GM20000 (cell line): ENCODE measurements around the gene LSM14A.

Experiments used
- DNase-seq: peaks from one replicate; pipeline ENCODE4 v3.0.0; 2012; ENCODE audit warnings: low spot score
- TF ChIP-seq, protein P1 (sequence below): IDR thresholded peaks from 2 replicates; pipeline ENCODE4 v1.5.1; 2012; ENCODE audit warnings: mild to moderate bottlenecking, control low read depth; ENCODE audit errors: extremely low read depth, missing control alignments

LSM14A gene

DNA sequence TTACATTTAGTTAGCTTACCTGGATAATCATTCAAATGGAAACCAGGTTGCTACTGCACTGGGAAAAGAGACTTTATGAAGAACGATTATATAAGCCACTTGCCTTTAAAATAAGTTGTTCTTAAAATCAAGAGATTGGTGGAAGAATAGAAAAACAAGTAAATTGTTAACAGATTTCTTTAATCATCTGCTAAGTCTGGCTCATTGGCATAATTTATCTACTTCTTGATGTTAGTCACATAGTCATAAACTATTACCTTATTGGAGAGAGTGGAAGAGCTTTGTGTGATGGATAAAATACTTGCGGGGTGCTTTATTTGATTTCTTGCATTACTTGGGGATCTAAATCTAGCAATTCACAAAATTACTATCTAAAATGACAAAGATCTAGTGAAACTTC, 6.8 kb downstream of the LSM14A start:
- TF ChIP-seq, protein P1, sequence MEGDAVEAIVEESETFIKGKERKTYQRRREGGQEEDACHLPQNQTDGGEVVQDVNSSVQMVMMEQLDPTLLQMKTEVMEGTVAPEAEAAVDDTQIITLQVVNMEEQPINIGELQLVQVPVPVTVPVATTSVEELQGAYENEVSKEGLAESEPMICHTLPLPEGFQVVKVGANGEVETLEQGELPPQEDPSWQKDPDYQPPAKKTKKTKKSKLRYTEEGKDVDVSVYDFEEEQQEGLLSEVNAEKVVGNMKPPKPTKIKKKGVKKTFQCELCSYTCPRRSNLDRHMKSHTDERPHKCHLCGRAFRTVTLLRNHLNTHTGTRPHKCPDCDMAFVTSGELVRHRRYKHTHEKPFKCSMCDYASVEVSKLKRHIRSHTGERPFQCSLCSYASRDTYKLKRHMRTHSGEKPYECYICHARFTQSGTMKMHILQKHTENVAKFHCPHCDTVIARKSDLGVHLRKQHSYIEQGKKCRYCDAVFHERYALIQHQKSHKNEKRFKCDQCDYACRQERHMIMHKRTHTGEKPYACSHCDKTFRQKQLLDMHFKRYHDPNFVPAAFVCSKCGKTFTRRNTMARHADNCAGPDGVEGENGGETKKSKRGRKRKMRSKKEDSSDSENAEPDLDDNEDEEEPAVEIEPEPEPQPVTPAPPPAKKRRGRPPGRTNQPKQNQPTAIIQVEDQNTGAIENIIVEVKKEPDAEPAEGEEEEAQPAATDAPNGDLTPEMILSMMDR, result no peak
- DNase-seq, result no peak

DNA sequence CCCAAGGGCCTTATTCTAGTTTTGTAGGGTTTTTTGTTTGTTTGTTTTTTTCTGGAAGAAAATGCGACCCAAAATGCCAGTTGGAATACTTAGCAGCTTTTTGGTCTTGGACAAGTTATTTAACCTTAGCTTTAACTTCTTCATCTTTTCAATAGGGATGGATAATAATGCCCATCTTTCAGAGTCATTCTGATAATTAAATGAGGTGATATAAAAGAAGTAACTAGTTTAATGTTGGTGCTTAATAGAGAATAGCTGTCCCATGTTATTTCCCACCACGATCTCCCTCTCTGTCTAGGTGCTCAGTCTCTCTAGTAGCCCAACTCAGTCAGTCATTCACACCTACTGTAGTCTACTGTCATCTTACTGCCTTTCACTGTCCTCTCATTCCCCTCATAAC, 8.0 kb downstream of the LSM14A start:
- DNase-seq, result no peak
- TF ChIP-seq, protein P1, result no peak

DNA sequence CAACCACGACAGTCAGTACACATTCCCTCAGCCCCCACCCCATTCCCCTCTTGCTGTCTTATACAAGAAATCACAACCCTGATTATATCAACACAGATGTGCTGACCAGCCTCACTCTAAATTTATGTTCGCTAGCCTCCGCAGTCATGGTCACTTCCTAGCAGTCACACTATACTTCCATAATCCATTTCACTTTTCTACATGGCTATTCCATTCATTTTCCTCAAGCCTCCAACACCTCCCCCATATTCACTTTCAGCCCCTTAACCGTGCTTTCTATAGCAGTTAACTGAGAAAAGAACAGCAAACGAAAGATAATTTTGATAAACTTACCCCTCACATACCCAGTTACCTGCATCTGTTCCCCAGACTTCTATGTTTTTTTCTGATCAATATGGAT, 8.4 kb downstream of the LSM14A start:
- DNase-seq, result no peak
- TF ChIP-seq, protein P1, result no peak

DNA sequence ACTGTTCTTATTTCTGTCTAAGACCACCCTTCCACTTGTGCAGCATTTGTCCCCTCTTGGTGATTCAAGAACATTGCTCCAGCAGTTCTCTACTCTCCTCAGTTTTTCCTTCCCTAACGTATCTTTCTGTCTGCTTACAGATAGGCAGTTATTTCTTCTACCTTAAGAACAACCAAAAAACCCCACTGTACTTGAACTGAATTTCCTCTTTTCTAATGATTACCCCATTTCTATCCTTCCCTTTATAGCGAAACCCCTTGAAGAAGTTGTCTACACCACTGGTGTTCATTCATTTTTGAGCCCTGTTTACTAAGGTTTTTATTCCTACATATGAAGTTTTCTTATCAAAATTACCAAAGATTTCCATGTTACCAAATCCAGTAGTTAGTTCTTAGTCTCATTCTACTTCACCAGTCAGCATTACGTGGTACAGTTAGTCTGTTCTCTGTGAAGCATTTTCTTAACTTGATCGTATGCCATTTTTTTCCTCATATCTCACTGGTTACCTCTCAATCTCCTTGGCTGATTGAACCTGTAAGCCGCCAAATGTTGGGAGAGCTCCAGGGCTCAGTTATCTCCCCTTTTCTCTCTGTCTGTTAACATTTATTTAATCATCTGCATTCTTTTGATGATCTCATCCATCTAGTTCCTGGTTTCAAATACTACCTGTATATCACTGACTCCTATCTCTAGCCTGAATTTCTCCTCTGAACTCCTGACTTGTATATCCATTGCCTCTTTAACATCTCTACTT, 9.0 kb downstream of the LSM14A start:
- no peak for DNase-seq
- TF ChIP-seq, protein P1, result no peak

DNA sequence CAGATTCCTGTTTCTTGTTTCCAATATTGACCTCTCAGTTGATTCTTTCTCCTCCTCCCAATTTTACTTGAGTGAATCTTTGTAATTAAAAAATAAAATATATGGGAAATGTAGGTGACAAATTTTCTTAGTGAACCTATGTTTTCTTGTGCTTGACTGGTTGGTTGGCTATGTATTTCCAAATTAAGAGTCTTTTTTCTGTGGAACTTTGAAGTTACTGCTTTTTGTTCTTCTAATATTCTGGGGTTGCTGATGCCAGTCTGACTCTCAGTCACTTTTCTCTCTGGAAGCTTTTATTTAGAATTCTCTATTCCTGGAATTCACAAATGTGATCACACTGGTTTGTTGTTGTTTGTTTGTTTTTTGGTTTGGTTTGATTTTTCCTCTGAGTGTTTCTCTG, 9.8 kb downstream of the LSM14A start:
- TF ChIP-seq, protein P1, result no peak
- DNase-seq, result no peak

DNA sequence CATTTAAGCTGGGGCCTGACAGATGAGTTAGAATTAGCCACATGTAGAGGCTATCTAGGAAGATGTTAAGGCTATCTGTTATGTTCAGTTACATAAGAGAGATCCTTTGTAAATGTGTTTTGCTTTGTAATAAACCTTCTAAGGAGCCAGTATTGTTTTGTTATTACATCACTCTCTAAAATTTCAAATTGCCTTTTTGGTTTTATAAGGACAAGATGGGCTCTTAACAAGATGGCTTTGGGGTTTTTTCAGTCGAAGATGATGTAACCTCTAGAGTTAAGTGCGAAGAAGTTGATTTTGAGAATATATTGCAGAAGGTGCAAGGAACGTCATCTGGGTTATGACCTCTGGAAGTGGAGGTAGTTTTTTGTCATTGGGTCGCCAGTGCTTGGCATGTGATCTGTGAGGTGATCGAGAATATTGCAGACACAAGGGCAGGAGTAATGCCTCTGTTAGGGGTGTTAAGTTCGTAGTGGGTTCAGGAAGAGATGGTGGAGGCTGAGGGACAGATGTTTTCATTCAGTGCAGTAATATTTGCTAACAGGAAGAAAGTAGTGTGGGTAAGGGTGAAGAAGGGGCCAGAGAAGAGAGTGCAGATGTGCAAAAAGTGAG, 12.7 kb downstream of the LSM14A start:
- no peak for DNase-seq
- TF ChIP-seq, protein P1, result no peak

DNA sequence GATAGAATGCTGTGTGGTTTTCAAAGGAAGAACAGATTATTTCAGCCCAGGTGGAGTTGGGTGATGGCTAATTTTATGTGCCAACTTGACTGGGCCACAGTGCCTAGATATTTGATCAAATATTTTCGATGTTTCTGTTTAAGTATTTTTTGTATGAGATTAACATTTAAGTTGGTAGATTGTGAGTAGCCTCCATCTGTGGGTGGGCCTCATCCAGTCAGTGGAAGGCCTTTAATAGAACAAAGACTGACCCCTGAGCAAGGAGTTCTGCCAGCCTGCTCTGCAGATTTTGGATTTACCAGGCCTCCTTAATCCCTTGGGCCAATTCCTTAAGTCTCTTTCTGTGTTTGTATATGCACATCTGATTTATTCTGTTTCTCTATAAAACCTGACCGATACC, 13.9 kb downstream of the LSM14A start:
- TF ChIP-seq, protein P1, result no peak
- DNase-seq, result no peak
